ENCODE measurements around the gene DHX29. TPM values are rescaled to one million over a fixed set of nuclear protein-coding genes. Genes with fewer than 3 reads are reported as not detected.
"Not testable (repeated sequence)": the region's sequence is repeated elsewhere in the genome, so short reads cannot be mapped to it uniquely, and the experiment has no call there.

The DHX29 gene
- total RNA-seq, 4 donors from 2014 or later: 23.0 to 29.2 (median 25.7) TPM

GRCh38 chr5:55327281-55327680, 19.8 kb upstream of the DHX29 start:
- TF ChIP-seq CTCF (IDR thresholded peaks at IDR 0.05): no peak
- ATAC-seq (ENCODE audit: low FRiP score): no peak
- DNase-seq (ENCODE audit: low spot score): no peak

- ATAC-seq (ENCODE audit: low FRiP score) (no peak), DNase-seq (ENCODE audit: low spot score) (no peak)
- TF ChIP-seq CTCF (IDR thresholded peaks at IDR 0.05): no peak
Observed at GRCh38 chr5:55325621-55326020, 18.1 kb upstream of the DHX29 start.

- ATAC-seq (ENCODE audit: low FRiP score) (no peak), DNase-seq (ENCODE audit: low spot score) (no peak)
- no peak for TF ChIP-seq CTCF (IDR thresholded peaks at IDR 0.05)
Observed at GRCh38 chr5:55324815-55325418, 17.4 kb upstream of the DHX29 start.

- no peak for DNase-seq (ENCODE audit: low spot score)
- ATAC-seq (ENCODE audit: low FRiP score): no peak
- TF ChIP-seq CTCF (IDR thresholded peaks at IDR 0.05): no peak
Observed at GRCh38 chr5:55324006-55324405, 16.5 kb upstream of the DHX29 start.

- ATAC-seq (ENCODE audit: low FRiP score) (peak; percentile 65), DNase-seq (ENCODE audit: low spot score) (no peak)
- TF ChIP-seq CTCF (IDR thresholded peaks at IDR 0.05): no peak
Observed at GRCh38 chr5:55320571-55320970, 13.1 kb upstream of the DHX29 start.

GRCh38 chr5:55319491-55319890, 12.0 kb upstream of the DHX29 start:
- DNase-seq (ENCODE audit: low spot score) (no peak), ATAC-seq (ENCODE audit: low FRiP score) (no peak)
- no peak for TF ChIP-seq CTCF (IDR thresholded peaks at IDR 0.05)

- not testable (repeated sequence) for ATAC-seq (ENCODE audit: low FRiP score)
Observed at GRCh38 chr5:55318237-55318636, 10.7 kb upstream of the DHX29 start.

More at GRCh38 chr5:55318237-55318636, 10.7 kb upstream of the DHX29 start:
- not testable (repeated sequence) for DNase-seq (ENCODE audit: low spot score)
